AG04450 (cell line): ENCODE measurements around the gene DTX3. TPM values are rescaled to one million over a fixed set of nuclear protein-coding genes. Genes with fewer than 3 reads are reported as not detected.
A peak's percentile ranks its signal among the peaks of the same experiment; 100 is the strongest.

Source experiments
- CTCF ChIA-PET: fragments of 300-600, 350-600 bp; formaldehyde crosslinking; extraction: SDS; loops from one replicate; lab custom pipeline; 2022; ENCODE audit warnings: antibody characterized with exemption, inconsistent platforms; lab: Charles Lee
- POLR2A ChIA-PET: fragments of 350-600 bp; formaldehyde crosslinking; extraction: SDS; loops from one replicate; lab custom pipeline; 2021; ENCODE audit warnings: antibody characterized with exemption, inconsistent platforms; lab: Yijun Ruan, JAX
- DNase-seq: peaks from one replicate; pipeline ENCODE4 v3.0.0-alpha.2; 2011; ENCODE audit warnings: low read depth, low spot score
- H3K27ac ChIP-seq: one replicate; pipeline ENCODE4 v1.5.1; 2012; ENCODE audit warnings: low read depth, low read length, control low read depth
- H3K27me3 ChIP-seq: one replicate; pipeline ENCODE4 v1.6.0; 2012; ENCODE audit warnings: low read length; ENCODE audit not compliant: control insufficient read depth, insufficient read depth
- H3K4me3 ChIP-seq: 2 replicates; pipeline ENCODE4 v1.5.1; 2011; ENCODE audit warnings: mild to moderate bottlenecking, low read depth, low read length, control low read depth
- H3K9me3 ChIP-seq: 2 replicates; pipeline ENCODE4 v1.5.1; 2012; ENCODE audit warnings: low read length; ENCODE audit not compliant: control insufficient read depth, insufficient read depth
- polyA plus RNA-seq: library from polyadenylated mRNA; depleted of rRNA; stranded (reverse); fragments of >200 nt; gene quantifications from 2 replicates; pipeline ENCODE4 v1.2.3, GENCODE V29; 2011
- TF ChIP-seq, protein P1 (sequence below): IDR thresholded peaks from 2 replicates; pipeline ENCODE4 v1.5.1; 2011; ENCODE audit warnings: low read depth, low read length, control low read depth, inconsistent platforms

Gene DTX3
- polyA plus RNA-seq, 1 experiment, result 24.8 TPM

DNA sequence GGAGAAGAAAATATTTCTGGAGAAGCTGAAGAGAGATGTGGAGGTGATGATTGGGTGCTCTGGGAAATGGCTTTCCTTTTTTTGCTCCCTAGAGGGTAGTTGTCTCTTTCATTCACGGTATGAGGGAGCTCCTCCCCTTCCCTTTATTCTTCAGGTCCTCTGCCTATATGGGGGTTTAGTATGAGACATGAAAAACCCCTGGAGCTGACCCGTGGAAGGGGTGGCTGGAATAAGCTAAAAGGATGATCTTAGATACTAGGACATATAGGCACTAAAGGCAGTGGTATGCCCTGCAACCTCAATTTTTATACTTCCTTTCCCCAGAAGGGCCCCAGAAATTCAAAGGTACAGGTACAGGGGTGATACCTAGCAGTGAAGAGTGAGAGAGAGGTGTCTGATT lies 4.2 kb upstream of the DTX3 start:
- TF ChIP-seq, protein P1, sequence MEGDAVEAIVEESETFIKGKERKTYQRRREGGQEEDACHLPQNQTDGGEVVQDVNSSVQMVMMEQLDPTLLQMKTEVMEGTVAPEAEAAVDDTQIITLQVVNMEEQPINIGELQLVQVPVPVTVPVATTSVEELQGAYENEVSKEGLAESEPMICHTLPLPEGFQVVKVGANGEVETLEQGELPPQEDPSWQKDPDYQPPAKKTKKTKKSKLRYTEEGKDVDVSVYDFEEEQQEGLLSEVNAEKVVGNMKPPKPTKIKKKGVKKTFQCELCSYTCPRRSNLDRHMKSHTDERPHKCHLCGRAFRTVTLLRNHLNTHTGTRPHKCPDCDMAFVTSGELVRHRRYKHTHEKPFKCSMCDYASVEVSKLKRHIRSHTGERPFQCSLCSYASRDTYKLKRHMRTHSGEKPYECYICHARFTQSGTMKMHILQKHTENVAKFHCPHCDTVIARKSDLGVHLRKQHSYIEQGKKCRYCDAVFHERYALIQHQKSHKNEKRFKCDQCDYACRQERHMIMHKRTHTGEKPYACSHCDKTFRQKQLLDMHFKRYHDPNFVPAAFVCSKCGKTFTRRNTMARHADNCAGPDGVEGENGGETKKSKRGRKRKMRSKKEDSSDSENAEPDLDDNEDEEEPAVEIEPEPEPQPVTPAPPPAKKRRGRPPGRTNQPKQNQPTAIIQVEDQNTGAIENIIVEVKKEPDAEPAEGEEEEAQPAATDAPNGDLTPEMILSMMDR, result no peak
- ChIA-PET CTCF (interaction anchor here (2.6 kb wide), 1 partner anchor 17 kb away, joined by 17 read pairs; no protein-coding TSS in a partner anchor), POLR2A (interaction anchor here (1.1 kb wide), 1 partner anchor 80 kb away, joined by 4 read pairs; the partner anchor contains the start of gene DDIT3)
- no peak overlapping the region for H3K4me3 ChIP-seq
- no peak for DNase-seq
- H3K9me3 ChIP-seq, result no peaks in the 10 kb centered on the region; the same call in 1 of the 2 replicates
- no peak overlapping the region for H3K27ac ChIP-seq
- H3K27me3 ChIP-seq, result no peaks in the 10 kb centered on the region

DNA sequence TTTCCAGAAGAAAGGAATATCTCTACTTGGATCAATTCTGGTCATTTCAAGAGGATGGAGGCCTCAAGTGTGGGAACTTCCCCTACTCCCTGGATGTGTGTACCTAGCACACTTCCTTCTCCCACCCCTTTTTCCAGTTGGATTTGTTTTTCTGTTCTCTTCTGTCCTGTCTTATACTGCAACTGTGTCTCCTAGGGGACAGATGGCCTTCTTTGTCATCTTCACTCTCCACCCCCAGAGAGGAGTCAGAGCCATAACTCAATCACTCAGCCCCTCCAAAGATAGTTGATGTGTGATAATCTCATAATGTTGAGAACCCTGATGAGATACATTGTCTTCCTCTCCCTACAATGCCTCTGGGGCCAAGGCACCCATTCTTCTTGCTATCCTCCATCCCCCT lies 2.1 kb upstream of the DTX3 start:
- Histone ChIP-seq H3K9me3 (no peaks in the 10 kb centered on the region; the same call in 1 of the 2 replicates), H3K4me3 (no peak overlapping the region), H3K27me3 (no peaks in the 10 kb centered on the region), H3K27ac (no peak overlapping the region)
- CTCF ChIA-PET, result interaction anchor here (1.7 kb wide), 1 partner anchor 19 kb away, joined by 6 read pairs; no protein-coding TSS in a partner anchor
- TF ChIP-seq, protein P1, result no peak
- POLR2A ChIA-PET, result no interaction called here
- no peak for DNase-seq

DNA sequence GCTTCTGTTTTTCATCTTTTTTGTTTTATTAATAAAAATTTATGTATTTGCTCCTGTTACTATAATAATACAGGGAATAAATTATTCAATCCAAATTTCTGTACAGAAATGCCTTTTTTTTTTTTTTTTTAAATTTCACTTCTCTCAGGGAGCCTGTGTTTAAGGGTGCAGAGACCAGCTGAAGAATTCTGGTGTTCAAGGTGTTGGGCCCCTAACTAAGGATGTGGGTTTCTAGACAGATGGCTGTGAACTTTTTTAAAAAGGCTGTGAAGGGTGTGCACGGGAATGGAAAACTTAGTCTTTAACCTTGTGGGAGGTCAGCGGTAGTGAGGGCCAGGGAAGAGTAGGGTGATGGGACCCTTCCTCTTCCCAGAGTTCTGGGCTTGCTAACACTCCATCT lies 1.3 kb upstream of the DTX3 start:
- Histone ChIP-seq H3K4me3 (no peak overlapping the region), H3K27ac (no peak overlapping the region), H3K9me3 (no peaks in the 10 kb centered on the region; the same call in 1 of the 2 replicates), H3K27me3 (no peaks in the 10 kb centered on the region)
- CTCF ChIA-PET, result interaction anchor here (0.6 to 1.7 kb wide), 2 partner anchors 20 to 176 kb away, joined by 3 to 6 read pairs; no protein-coding TSS in a partner anchor
- TF ChIP-seq, protein P1, result no peak
- no peak for DNase-seq
- POLR2A ChIA-PET, result interaction anchor here (0.6 kb wide), 1 partner anchor 18 kb away, joined by 3 read pairs; no protein-coding TSS in a partner anchor

DNA sequence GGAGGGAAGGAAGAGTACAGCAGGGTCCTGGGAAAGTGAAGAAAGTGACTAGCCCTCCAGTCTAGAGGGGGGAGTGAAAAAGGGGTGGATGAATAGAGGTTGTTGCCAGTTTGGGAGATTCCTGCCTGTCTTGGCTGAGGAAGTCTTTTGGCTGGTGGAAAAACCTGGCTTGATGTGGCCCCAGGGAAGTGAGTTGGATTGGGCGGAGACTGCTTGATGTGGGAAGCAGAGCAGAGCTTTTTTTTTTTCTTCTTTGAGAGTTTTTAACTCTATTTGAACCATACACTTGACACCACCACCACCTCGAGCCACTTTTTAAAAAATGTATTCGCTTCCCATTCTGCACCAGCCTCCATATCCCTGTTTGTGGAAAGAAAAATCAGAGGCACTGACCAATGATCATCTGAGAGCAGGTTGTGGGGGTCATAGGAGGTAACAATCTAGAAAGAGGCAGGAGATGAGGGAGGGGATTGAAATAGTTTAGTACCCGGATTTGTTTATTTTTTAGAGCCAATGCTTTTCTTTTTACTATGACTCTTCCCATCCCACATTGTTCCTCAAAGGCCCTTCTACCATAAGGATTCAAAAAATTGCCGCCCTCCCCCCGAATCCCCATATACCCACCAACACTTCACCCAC lies 690 bp upstream of the DTX3 start:
- ChIA-PET POLR2A (interaction anchor here (0.6 kb wide), 1 partner anchor 19 kb away, joined by 3 read pairs; no protein-coding TSS in a partner anchor), CTCF (interaction anchor here (0.6 to 1.7 kb wide), 2 partner anchors 20 to 176 kb away, joined by 3 to 6 read pairs; no protein-coding TSS in a partner anchor)
- H3K9me3 ChIP-seq, result no peaks in the 10 kb centered on the region; the same call in 1 of the 2 replicates
- DNase-seq, result no peak
- H3K4me3 ChIP-seq, result peak overlapping the region; percentile 75
- H3K27ac ChIP-seq, result peak overlapping the region; percentile 39
- no peaks in the 10 kb centered on the region for H3K27me3 ChIP-seq
- TF ChIP-seq, protein P1, result no peak
